Breast epithelium (tissue), 4 donors: ENCODE data around the gene SF3A2. TPM values are rescaled to one million over a fixed set of nuclear protein-coding genes. Genes with fewer than 3 reads are reported as not detected.

Experiments
- DNase-seq, 2 donors: peaks; one replicate each; pipeline ENCODE4 v3.0.0-alpha.2; 2019; ENCODE audit warnings: low spot score in 2 of 2
- H3K27ac ChIP-seq, 2 donors: fragments of 200-600 bp; sonication (generic) in 1 of 2; one replicate each; pipeline ENCODE4 v1.5.1; 2016 to 2019; ENCODE audit warnings: mild to moderate bottlenecking in 1 of 2
- H3K27me3 ChIP-seq, 2 donors: fragments of 200-600 bp; sonication (generic) in 1 of 2; one replicate each; pipeline versions ENCODE4 v1.5.1 to v1.6.0; 2017 to 2019; ENCODE audit warnings: control low read depth in 1 of 2, mild to moderate bottlenecking in 1 of 2
- H3K36me3 ChIP-seq: fragments of 200-600 bp; one replicate; pipeline ENCODE4 v1.5.1; 2019
- H3K4me1 ChIP-seq, 2 donors: fragments of 200-600 bp; sonication (generic); one replicate each; pipeline ENCODE4 v1.5.1; 2016 to 2019; ENCODE audit warnings: control low read depth in 1 of 2
- H3K4me3 ChIP-seq, 3 donors: fragments of 200-600 bp; sonication (generic); 1 replicate in 2 of 3; 2 replicates in 1 of 3; pipeline ENCODE4 v1.5.1; 2016 to 2019; ENCODE audit warnings: mild to moderate bottlenecking in 3 of 3, moderate library complexity in 2 of 3
- H3K9me3 ChIP-seq, 2 donors: fragments of 200-600 bp; sonication (generic) in 1 of 2; one replicate each; pipeline ENCODE4 v1.5.1; 2016 to 2019; ENCODE audit warnings: control low read depth in 1 of 2
- CTCF ChIP-seq, 3 donors: fragments of 450-650 bp; IDR thresholded peaks; one replicate each; pipeline ENCODE4 v1.5.1; 2016 to 2017; ENCODE audit warnings: antibody characterized with exemption in 3 of 3, mild to moderate bottlenecking in 3 of 3, moderate library complexity in 3 of 3
- POLR2A ChIP-seq: fragments of 450-650 bp; IDR thresholded peaks from one replicate; pipeline ENCODE4 v1.6.1; 2016; ENCODE audit warnings: antibody characterized with exemption, mild to moderate bottlenecking, moderate library complexity
- POLR2AphosphoS5 ChIP-seq, 3 donors: sonication (generic); formaldehyde crosslinking; IDR thresholded peaks; one replicate each; pipeline ENCODE4 v1.6.1; 2017; ENCODE audit warnings: antibody characterized with exemption in 3 of 3
- intact Hi-C: fragments of 100-400 bp; cut with DNase I; formaldehyde crosslinking; loops from one replicate; pipeline ENCODE4 v1.15.1; 2023; ENCODE audit warnings: low total_unique reads
- total RNA-seq, 3 donors: library from RNA; depleted of rRNA; stranded (reverse); fragments of >200 nt; gene quantifications; one replicate each; pipeline ENCODE4 v1.1.0, GENCODE V29; 2016

The SF3A2 gene
- 10 to 100 TPM; 32.6 to 38.0 (median 33.3) TPM for total RNA-seq

- DNase-seq, result peak; percentile 96 to 97
- H3K4me3 ChIP-seq, result peak within 1 kb of the TSS; percentile 84 to 95 (median 85)
- H3K4me1 ChIP-seq, result peaks cover 10 to 37% of the 10 kb centered on the region in 2 donors
- H3K27ac ChIP-seq, result peak within 1 kb of the TSS; percentile 99
- H3K27me3 ChIP-seq, result no peaks in the 10 kb centered on the region
- H3K9me3 ChIP-seq, result no peaks in the 10 kb centered on the region
- no peaks in the 10 kb centered on the region for H3K36me3 ChIP-seq
- intact Hi-C loops, result loop anchor here (5.0 kb wide), 1 partner anchor 36 kb away; no protein-coding TSS in a partner anchor
- TF ChIP-seq POLR2AphosphoS5 (IDR thresholded peaks at IDR 0.05), result peak; percentile 91 to 97 (median 91)
- peak; percentile 58 for TF ChIP-seq POLR2A
- TF ChIP-seq CTCF (IDR thresholded peaks at IDR 0.05), result peak; percentile 97 to 100 (median 99)
Measured at GRCh38 chr19:2236314-2237050, at the start of gene SF3A2, which contains the start of gene PLEKHJ1. Gene SF3A2 (plus strand): TSS chr19:2236824. CDS start chr19:2243419, 6,595 bp downstream. Gene PLEKHJ1 (minus strand): TSS chr19:2236329. CDS start chr19:2236248, 81 bp downstream.

GRCh38 chr19:2187159-2187558 lies 49.5 kb upstream of the SF3A2 start:
- peak overlapping the region; percentile 73 to 77 for H3K27ac ChIP-seq
- TF ChIP-seq CTCF (IDR thresholded peaks at IDR 0.05) (no peak), POLR2AphosphoS5 (IDR thresholded peaks at IDR 0.05) (no peak)
- DNase-seq, result no peak
- H3K36me3 ChIP-seq, result no peaks in the 10 kb centered on the region
- H3K27me3 ChIP-seq, result no peaks in the 10 kb centered on the region
- H3K4me1 ChIP-seq, result peaks cover 13 to 15% of the 10 kb centered on the region in 2 donors
- no peak overlapping the region for H3K4me3 ChIP-seq
- intact Hi-C loops, result no loop called here
- H3K9me3 ChIP-seq, result no peaks in the 10 kb centered on the region

GRCh38 chr19:2188708-2189385 lies 47.8 kb upstream of the SF3A2 start:
- no peak for TF ChIP-seq POLR2AphosphoS5 (IDR thresholded peaks at IDR 0.05)
- no peak for TF ChIP-seq POLR2A
- no peak for TF ChIP-seq CTCF (IDR thresholded peaks at IDR 0.05)
- no peaks in the 10 kb centered on the region for H3K9me3 ChIP-seq
- H3K4me3 ChIP-seq, result no peak overlapping the region
- H3K4me1 ChIP-seq, result peaks cover 13 to 15% of the 10 kb centered on the region in 2 donors
- H3K27me3 ChIP-seq, result no peaks in the 10 kb centered on the region
- no peak overlapping the region for H3K27ac ChIP-seq
- no peak for DNase-seq
- intact Hi-C loops, result no loop called here
- no peaks in the 10 kb centered on the region for H3K36me3 ChIP-seq

GRCh38 chr19:2189880-2190279 lies 46.7 kb upstream of the SF3A2 start:
- no peak for TF ChIP-seq CTCF (IDR thresholded peaks at IDR 0.05)
- no peak for TF ChIP-seq POLR2AphosphoS5 (IDR thresholded peaks at IDR 0.05)
- no peak for TF ChIP-seq POLR2A
- H3K4me1 ChIP-seq, result peaks cover 13 to 15% of the 10 kb centered on the region in 2 donors
- intact Hi-C loops, result no loop called here
- no peaks in the 10 kb centered on the region for H3K36me3 ChIP-seq
- DNase-seq, result no peak
- no peaks in the 10 kb centered on the region for H3K9me3 ChIP-seq
- no peak overlapping the region for H3K27ac ChIP-seq
- H3K4me3 ChIP-seq, result no peak overlapping the region
- no peaks in the 10 kb centered on the region for H3K27me3 ChIP-seq
